Osteoblast (primary cell): ENCODE results near the gene ZFX. TPM values are rescaled to one million over a fixed set of nuclear protein-coding genes. Genes with fewer than 3 reads are reported as not detected.

Experiments used
- DNase-seq: peaks from one replicate; pipeline ENCODE4 v3.0.0; 2011; ENCODE audit warnings: low spot score, mixed read lengths; ENCODE audit not compliant: insufficient read length; ENCODE audit errors: missing footprints
- H2AFZ ChIP-seq: 2 replicates; pipeline ENCODE4 v1.6.0; 2011; ENCODE audit warnings: mild to moderate bottlenecking, low read length
- H3K27ac ChIP-seq: 2 replicates; pipeline ENCODE4 v1.5.1; 2011; ENCODE audit warnings: mild to moderate bottlenecking, low read depth, low read length, moderate library complexity
- H3K27me3 ChIP-seq: 2 replicates; pipeline ENCODE4 v1.6.0; 2012; ENCODE audit warnings: mild to moderate bottlenecking, control low read depth, inconsistent platforms, low read length, moderate library complexity; ENCODE audit not compliant: insufficient read depth
- H3K36me3 ChIP-seq: 2 replicates; pipeline ENCODE4 v1.5.1; 2011; ENCODE audit warnings: mild to moderate bottlenecking, low read length, control low read depth, moderate library complexity; ENCODE audit not compliant: insufficient read depth
- H3K4me1 ChIP-seq: 2 replicates; pipeline ENCODE4 v1.5.1; 2011; ENCODE audit warnings: mild to moderate bottlenecking, low read length, control low read depth, moderate library complexity; ENCODE audit not compliant: insufficient read depth
- H3K4me2 ChIP-seq: 2 replicates; pipeline ENCODE4 v1.6.0; 2011; ENCODE audit warnings: mild to moderate bottlenecking, low read length; ENCODE audit not compliant: insufficient read depth
- H3K4me3 ChIP-seq: fragments of 200-600 bp; sonication (generic); 3 replicates; pipeline ENCODE4 v1.5.1; 2012; ENCODE audit warnings: mild to moderate bottlenecking, low read length, inconsistent platforms; ENCODE audit not compliant: insufficient read depth
- H3K79me2 ChIP-seq: 2 replicates; pipeline ENCODE4 v1.6.0; 2012; ENCODE audit warnings: mild to moderate bottlenecking, low read length, control low read depth, inconsistent platforms; ENCODE audit not compliant: insufficient read depth
- H3K9me3 ChIP-seq: 2 replicates; pipeline ENCODE4 v1.5.1; 2011; ENCODE audit warnings: low read depth, low read length, control low read depth
- H4K20me1 ChIP-seq: 2 replicates; pipeline ENCODE4 v1.6.0; 2012; ENCODE audit warnings: mild to moderate bottlenecking, low read length, control low read depth; ENCODE audit not compliant: insufficient read depth
- total RNA-seq: library from RNA; depleted of rRNA; stranded (reverse); fragments of >200 nt; gene quantifications from 2 replicates; pipeline ENCODE4 v1.2.3, GENCODE V29; 2012
- TF ChIP-seq, protein P1 (sequence below): IDR thresholded peaks from 2 replicates; pipeline ENCODE4 v1.5.1; 2011; ENCODE audit warnings: mild to moderate bottlenecking, low read depth, low read length, moderate library complexity; ENCODE audit errors: extremely low read depth

The ZFX gene
- total RNA-seq, 1 donor, result 50.7 TPM

- Histone ChIP-seq H3K9me3 (no peaks in the 10 kb centered on the region), H3K36me3 (no peaks in the 10 kb centered on the region), H3K4me2 (peak overlapping the region; percentile 15), H3K79me2 (no peaks in the 10 kb centered on the region), H2AFZ (no peak overlapping the region), H3K4me3 (no peak overlapping the region), H4K20me1 (no peaks in the 10 kb centered on the region), H3K27ac (no peak overlapping the region), H3K27me3 (no peaks in the 10 kb centered on the region), H3K4me1 (peaks cover 12% of the 10 kb centered on the region)
- TF ChIP-seq, protein P1, sequence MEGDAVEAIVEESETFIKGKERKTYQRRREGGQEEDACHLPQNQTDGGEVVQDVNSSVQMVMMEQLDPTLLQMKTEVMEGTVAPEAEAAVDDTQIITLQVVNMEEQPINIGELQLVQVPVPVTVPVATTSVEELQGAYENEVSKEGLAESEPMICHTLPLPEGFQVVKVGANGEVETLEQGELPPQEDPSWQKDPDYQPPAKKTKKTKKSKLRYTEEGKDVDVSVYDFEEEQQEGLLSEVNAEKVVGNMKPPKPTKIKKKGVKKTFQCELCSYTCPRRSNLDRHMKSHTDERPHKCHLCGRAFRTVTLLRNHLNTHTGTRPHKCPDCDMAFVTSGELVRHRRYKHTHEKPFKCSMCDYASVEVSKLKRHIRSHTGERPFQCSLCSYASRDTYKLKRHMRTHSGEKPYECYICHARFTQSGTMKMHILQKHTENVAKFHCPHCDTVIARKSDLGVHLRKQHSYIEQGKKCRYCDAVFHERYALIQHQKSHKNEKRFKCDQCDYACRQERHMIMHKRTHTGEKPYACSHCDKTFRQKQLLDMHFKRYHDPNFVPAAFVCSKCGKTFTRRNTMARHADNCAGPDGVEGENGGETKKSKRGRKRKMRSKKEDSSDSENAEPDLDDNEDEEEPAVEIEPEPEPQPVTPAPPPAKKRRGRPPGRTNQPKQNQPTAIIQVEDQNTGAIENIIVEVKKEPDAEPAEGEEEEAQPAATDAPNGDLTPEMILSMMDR, result no peak
- peak; percentile 90 for DNase-seq
These were observed 81.6 kb downstream of the ZFX start for GRCh38 chrX:24231131-24231540.

DNA sequence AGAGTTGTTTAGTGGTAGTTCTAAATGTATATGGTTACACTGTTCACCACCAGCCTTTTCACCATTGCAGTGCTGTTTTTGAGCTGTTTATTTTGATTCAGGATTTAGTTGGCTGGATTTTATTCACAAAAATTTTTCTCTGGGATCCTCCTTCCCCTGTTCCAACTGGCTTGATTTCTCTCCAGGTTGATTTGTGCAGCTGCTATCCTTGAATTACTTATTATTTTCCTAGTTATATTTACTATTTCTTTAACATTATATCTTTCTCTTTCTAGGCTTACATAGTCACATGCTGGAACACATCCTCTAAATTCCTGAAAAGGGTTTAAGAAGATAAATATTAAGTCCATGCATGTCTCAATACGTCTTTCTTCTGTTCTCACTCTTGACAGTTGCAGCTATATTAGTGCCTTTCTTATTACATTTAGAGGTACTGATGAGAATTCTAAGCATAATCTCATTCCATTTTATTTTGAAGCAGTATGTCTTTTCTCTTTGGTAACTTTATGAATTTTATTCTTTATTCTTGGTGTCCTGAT, 82.2 kb downstream of the ZFX start:
- Histone ChIP-seq H2AFZ (no peak overlapping the region), H3K4me1 (peaks cover 12% of the 10 kb centered on the region), H3K4me3 (no peak overlapping the region), H3K9me3 (no peaks in the 10 kb centered on the region), H3K36me3 (no peaks in the 10 kb centered on the region), H3K79me2 (no peaks in the 10 kb centered on the region), H3K27ac (no peak overlapping the region), H4K20me1 (no peaks in the 10 kb centered on the region), H3K27me3 (no peaks in the 10 kb centered on the region), H3K4me2 (peak overlapping the region; percentile 15)
- TF ChIP-seq, protein P1, result no peak
- no peak for DNase-seq

GRCh38 chrX:24232796-24233195, 83.3 kb downstream of the ZFX start:
- Histone ChIP-seq H2AFZ (no peak overlapping the region), H3K4me2 (no peak overlapping the region), H3K27me3 (no peaks in the 10 kb centered on the region), H3K4me3 (no peak overlapping the region), H3K27ac (no peak overlapping the region), H3K79me2 (no peaks in the 10 kb centered on the region), H4K20me1 (no peaks in the 10 kb centered on the region), H3K4me1 (peaks cover 12% of the 10 kb centered on the region), H3K36me3 (no peaks in the 10 kb centered on the region), H3K9me3 (no peaks in the 10 kb centered on the region)
- no peak for DNase-seq
- TF ChIP-seq, protein P1, result no peak

GRCh38 chrX:24235084-24235710, 85.7 kb downstream of the ZFX start:
- TF ChIP-seq, protein P1, result no peak
- DNase-seq, result no peak
- H3K4me3 ChIP-seq, result no peak overlapping the region
- no peak overlapping the region for H3K27ac ChIP-seq
- H3K36me3 ChIP-seq, result no peaks in the 10 kb centered on the region
- H3K4me2 ChIP-seq, result no peak overlapping the region
- no peak overlapping the region for H2AFZ ChIP-seq
- no peaks in the 10 kb centered on the region for H3K9me3 ChIP-seq
- no peaks in the 10 kb centered on the region for H3K79me2 ChIP-seq
- H3K27me3 ChIP-seq, result no peaks in the 10 kb centered on the region
- H4K20me1 ChIP-seq, result no peaks in the 10 kb centered on the region
- H3K4me1 ChIP-seq, result peaks cover 8% of the 10 kb centered on the region
